Erythroblast (primary cell): Measurements from ENCODE around the gene GAS6.
A peak's percentile ranks its signal among the peaks of the same experiment; 100 is the strongest.

Source experiments
- DNase-seq, 2 experiments: peaks; one replicate each; lab custom pipeline; 2025; lab: John Stamatoyannopoulos, UW
- GATA1 ChIP-seq: IDR thresholded peaks from 2 replicates; pipeline ENCODE4 v1.6.1; 2011; ENCODE audit warnings: low read depth, mild to moderate bottlenecking, control low read depth, low read length, moderate library complexity
- POLR2A ChIP-seq: IDR thresholded peaks from 2 replicates; pipeline ENCODE4 v1.6.1; 2011; ENCODE audit warnings: mild to moderate bottlenecking, low read length

Gene GAS6

GRCh38 chr13:113865427-113865826 lies 1.6 kb upstream of the GAS6 start:
- TF ChIP-seq GATA1 (no peak), POLR2A (no peak)
- DNase-seq, result no peak

- no peak for DNase-seq
- TF ChIP-seq GATA1 (no peak), POLR2A (no peak)
These were observed 506 bp upstream of the GAS6 start for GRCh38 chr13:113864273-113864890.

GRCh38 chr13:113862931-113863523 lies 849 bp downstream of the GAS6 start:
- no peak for TF ChIP-seq POLR2A
- no peak for TF ChIP-seq GATA1
- DNase-seq, result peak; percentile 37 to 45

- DNase-seq, result no peak
These were observed 1.5 kb downstream of the GAS6 start for GRCh38 chr13:113862191-113862930.

GRCh38 chr13:113861433-113862030 lies 2.3 kb downstream of the GAS6 start:
- DNase-seq, result no peak
- TF ChIP-seq POLR2A (no peak), GATA1 (no peak)

More at GRCh38 chr13:113862191-113862930, 1.5 kb downstream of the GAS6 start:
- TF ChIP-seq GATA1 (no peak), POLR2A (no peak)

- no peak for DNase-seq
These were observed 3.0 kb downstream of the GAS6 start for GRCh38 chr13:113860665-113861432.

GRCh38 chr13:113860051-113860664 lies 3.7 kb downstream of the GAS6 start:
- DNase-seq, result no peak
- TF ChIP-seq GATA1 (no peak), POLR2A (no peak)

More at GRCh38 chr13:113860665-113861432, 3.0 kb downstream of the GAS6 start:
- TF ChIP-seq POLR2A, result no peak
- no peak for TF ChIP-seq GATA1

GRCh38 chr13:113859311-113860050 lies 4.4 kb downstream of the GAS6 start:
- TF ChIP-seq GATA1 (no peak), POLR2A (no peak)
- DNase-seq, result no peak

- no peak for DNase-seq
- no peak for TF ChIP-seq GATA1
- TF ChIP-seq POLR2A, result no peak
These were observed 6.2 kb downstream of the GAS6 start for GRCh38 chr13:113857531-113858195.

- TF ChIP-seq POLR2A, result no peak
- TF ChIP-seq GATA1, result no peak
- no peak for DNase-seq
These were observed 7.2 kb downstream of the GAS6 start for GRCh38 chr13:113856716-113857065.

- TF ChIP-seq POLR2A (no peak), GATA1 (no peak)
- no peak for DNase-seq
These were observed 7.8 kb downstream of the GAS6 start for GRCh38 chr13:113855931-113856715.
